Keratinocyte (primary cell): ENCODE measurements around the gene NDRG4. TPM values are rescaled to one million over a fixed set of nuclear protein-coding genes. Genes with fewer than 3 reads are reported as not detected.

Source experiments
- DNase-seq: peaks from one replicate; pipeline ENCODE4 v3.0.0-alpha.2; 2011; ENCODE audit warnings: low read depth, missing footprints, low spot score
- FAIRE-seq: peaks from 2 replicates; lab custom pipeline; 2011; peaks lifted over from hg19 to GRCh38; lab: Jason Lieb, UNC
- H2AFZ ChIP-seq: 2 replicates; pipeline ENCODE4 v1.6.0; 2012; ENCODE audit warnings: low read length, control low read depth, inconsistent platforms; ENCODE audit not compliant: control insufficient read depth
- H3K27ac ChIP-seq: 2 replicates; pipeline ENCODE4 v1.5.1; 2011; ENCODE audit warnings: low read length; ENCODE audit not compliant: control insufficient read depth, insufficient read depth
- H3K27me3 ChIP-seq: 3 replicates; pipeline ENCODE4 v1.6.0; 2011; ENCODE audit warnings: low read length; ENCODE audit not compliant: control insufficient read depth, insufficient read depth; ENCODE audit errors: extremely low read depth
- H3K36me3 ChIP-seq, 2 experiments: 2 replicates in 1 of 2; 3 replicates in 1 of 2; pipeline ENCODE4 v1.5.1; 2011; ENCODE audit warnings: low read length in 2 of 2, mild to moderate bottlenecking in 1 of 2; ENCODE audit not compliant: control insufficient read depth in 2 of 2, insufficient read depth in 2 of 2; ENCODE audit errors: extremely low read depth in 1 of 2
- H3K4me1 ChIP-seq: 3 replicates; pipeline ENCODE4 v1.5.1; 2011; ENCODE audit warnings: low read length; ENCODE audit not compliant: control insufficient read depth, insufficient read depth; ENCODE audit errors: extremely low read depth
- H3K4me2 ChIP-seq: 3 replicates; pipeline ENCODE4 v1.6.0; 2011; ENCODE audit warnings: low read depth, low read length; ENCODE audit not compliant: control insufficient read depth, insufficient read depth; ENCODE audit errors: extremely low read depth
- H3K4me3 ChIP-seq, 3 experiments: fragments of 200-600 bp in 1 of 3; sonication (generic) in 1 of 3; 2 replicates in 2 of 3; 3 replicates in 1 of 3; pipeline ENCODE4 v1.5.1; 2011 to 2016; ENCODE audit warnings: low read length in 3 of 3, mild to moderate bottlenecking in 3 of 3, control low read depth in 2 of 3, inconsistent platforms in 1 of 3, low read depth in 1 of 3, mixed read lengths in 1 of 3, mixed run types in 1 of 3, moderate library complexity in 1 of 3; ENCODE audit not compliant: control insufficient read depth in 2 of 3, insufficient read depth in 2 of 3; ENCODE audit errors: extremely low read depth in 1 of 3
- H3K79me2 ChIP-seq: 2 replicates; pipeline ENCODE4 v1.6.0; 2012; ENCODE audit warnings: low read length; ENCODE audit not compliant: control insufficient read depth, insufficient read depth
- H3K9ac ChIP-seq: 3 replicates; pipeline ENCODE4 v1.6.0; 2011; ENCODE audit warnings: low read length; ENCODE audit not compliant: control insufficient read depth, insufficient read depth; ENCODE audit errors: extremely low read depth
- H3K9me1 ChIP-seq: 3 replicates; pipeline ENCODE4 v1.6.0; 2011; ENCODE audit warnings: low read length; ENCODE audit not compliant: control insufficient read depth, insufficient read depth; ENCODE audit errors: extremely low read depth
- H3K9me3 ChIP-seq: 2 replicates; pipeline ENCODE4 v1.5.1; 2012; ENCODE audit warnings: low read depth, low read length; ENCODE audit not compliant: control insufficient read depth
- H4K20me1 ChIP-seq: 3 replicates; pipeline ENCODE4 v1.6.0; 2011; ENCODE audit warnings: low read length; ENCODE audit not compliant: control insufficient read depth, insufficient read depth; ENCODE audit errors: extremely low read depth
- EZH2 ChIP-seq: IDR thresholded peaks from one replicate; pipeline ENCODE4 v1.6.1; 2012; ENCODE audit warnings: inconsistent platforms, mild to moderate bottlenecking, low read length, moderate library complexity
- dilution Hi-C: fragments of 300-500 bp; cut with MboI; formaldehyde crosslinking; loops from one replicate; pipeline ENCODE4 v1.7.0; 2020; ENCODE audit warnings: low sequenced_read_pairs; ENCODE audit not compliant: extremely low pct_ligation_motif_present
- polyA plus RNA-seq, 5 experiments: library from polyadenylated mRNA; depleted of rRNA in 3 of 5; stranded (reverse) in 3 of 5; stranded (forward) in 1 of 5; unstranded in 1 of 5; fragments of >200 nt; gene quantifications; 1 replicate in 1 of 5; 2 replicates in 3 of 5; 3 replicates in 1 of 5; pipeline versions ENCODE4 v1.2.1 to v1.2.3, GENCODE V29; 2011 to 2012; ENCODE audit warnings: missing spikeins in 2 of 5, low read depth in 1 of 5, low replicate concordance in 1 of 5
- TF ChIP-seq, protein P1 (sequence below), 3 experiments: IDR thresholded peaks in 1 of 3; conservative IDR thresholded peaks in 1 of 3; optimal IDR thresholded peaks in 1 of 3; 2 replicates in 2 of 3; 3 replicates in 1 of 3; pipeline versions ENCODE3 to v1.5.1; 2011; ENCODE audit warnings: low read length in 3 of 3, mild to moderate bottlenecking in 3 of 3, moderate library complexity in 2 of 3, control low read depth in 1 of 3, inconsistent platforms in 1 of 3; ENCODE audit not compliant: insufficient read depth in 2 of 3; ENCODE audit errors: extremely low read depth in 1 of 3

Gene NDRG4
- polyA plus RNA-seq, 1 donor (not counting 4 experiments of a cell fraction or from before 2014, with no cell fraction given): 1.1 TPM

DNA sequence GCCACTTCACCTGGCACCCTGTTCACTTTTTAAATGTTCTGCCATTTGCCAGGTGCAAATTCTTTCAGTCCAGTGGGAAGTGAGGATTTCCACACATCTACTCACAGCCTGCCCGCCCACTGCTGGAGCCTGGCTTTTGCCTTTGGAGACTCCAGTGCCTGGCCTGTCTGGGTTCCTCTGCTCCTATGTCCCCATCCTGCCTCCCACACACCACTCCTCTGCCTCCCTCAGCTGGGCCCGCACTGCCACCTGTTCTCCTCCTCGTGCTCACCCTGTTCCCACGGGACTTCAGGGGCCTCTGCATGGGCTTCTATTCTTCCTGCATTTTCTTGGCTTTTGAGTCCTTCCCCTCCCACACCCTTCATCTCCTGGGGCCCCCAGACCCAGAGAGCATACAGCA lies 7.9 kb upstream of the NDRG4 start:
- Histone ChIP-seq H3K9me1 (no peaks in the 10 kb centered on the region), H3K4me3 (no peak overlapping the region), H3K36me3 (no peaks in the 10 kb centered on the region), H3K4me1 (no peaks in the 10 kb centered on the region), H3K27ac (no peak overlapping the region), H4K20me1 (no peaks in the 10 kb centered on the region), H3K79me2 (no peaks in the 10 kb centered on the region), H3K9me3 (no peaks in the 10 kb centered on the region), H3K27me3 (peaks cover 3% of the 10 kb centered on the region), H3K4me2 (no peak overlapping the region), H3K9ac (no peak overlapping the region), H2AFZ (no peak overlapping the region)
- no peak for FAIRE-seq
- TF ChIP-seq, protein P1, sequence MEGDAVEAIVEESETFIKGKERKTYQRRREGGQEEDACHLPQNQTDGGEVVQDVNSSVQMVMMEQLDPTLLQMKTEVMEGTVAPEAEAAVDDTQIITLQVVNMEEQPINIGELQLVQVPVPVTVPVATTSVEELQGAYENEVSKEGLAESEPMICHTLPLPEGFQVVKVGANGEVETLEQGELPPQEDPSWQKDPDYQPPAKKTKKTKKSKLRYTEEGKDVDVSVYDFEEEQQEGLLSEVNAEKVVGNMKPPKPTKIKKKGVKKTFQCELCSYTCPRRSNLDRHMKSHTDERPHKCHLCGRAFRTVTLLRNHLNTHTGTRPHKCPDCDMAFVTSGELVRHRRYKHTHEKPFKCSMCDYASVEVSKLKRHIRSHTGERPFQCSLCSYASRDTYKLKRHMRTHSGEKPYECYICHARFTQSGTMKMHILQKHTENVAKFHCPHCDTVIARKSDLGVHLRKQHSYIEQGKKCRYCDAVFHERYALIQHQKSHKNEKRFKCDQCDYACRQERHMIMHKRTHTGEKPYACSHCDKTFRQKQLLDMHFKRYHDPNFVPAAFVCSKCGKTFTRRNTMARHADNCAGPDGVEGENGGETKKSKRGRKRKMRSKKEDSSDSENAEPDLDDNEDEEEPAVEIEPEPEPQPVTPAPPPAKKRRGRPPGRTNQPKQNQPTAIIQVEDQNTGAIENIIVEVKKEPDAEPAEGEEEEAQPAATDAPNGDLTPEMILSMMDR (optimal IDR thresholded peaks at IDR 0.05 in 1 of 3, IDR thresholded peaks at IDR 0.05 in 1 of 3, conservative IDR thresholded peaks at IDR 0.05 in 1 of 3; ENCODE audit: extremely low read depth in 1 of 3, insufficient read depth in 2 of 3, low read length in 3 of 3): no peak
- no peak for TF ChIP-seq EZH2
- dilution Hi-C loops: no loop called here
- DNase-seq: no peak

DNA sequence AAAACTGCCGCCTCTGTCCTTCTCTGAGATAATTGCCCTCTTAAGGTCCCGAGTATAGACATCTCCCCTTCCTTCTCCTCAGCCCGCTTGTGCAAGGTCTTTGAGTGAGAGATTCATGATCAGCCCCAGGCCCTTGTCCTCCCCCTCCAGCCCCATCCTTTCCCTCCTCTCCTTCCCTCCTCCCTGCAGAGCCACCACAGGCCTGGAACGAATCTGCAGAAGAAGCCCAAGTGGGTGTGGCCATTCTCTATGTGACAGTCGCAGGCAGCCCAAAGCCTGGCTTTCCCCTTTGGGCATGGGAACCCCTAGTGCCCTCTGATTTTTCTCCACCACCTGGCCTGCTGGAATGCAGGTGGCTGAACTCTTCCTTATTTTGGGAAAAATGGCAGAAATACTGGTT lies 7.2 kb upstream of the NDRG4 start:
- DNase-seq (no peak), FAIRE-seq (no peak)
- Histone ChIP-seq H3K4me2 (no peak overlapping the region), H3K27ac (no peak overlapping the region), H3K27me3 (peaks cover 3% of the 10 kb centered on the region), H3K4me3 (no peak overlapping the region), H3K36me3 (no peaks in the 10 kb centered on the region), H3K79me2 (no peaks in the 10 kb centered on the region), H4K20me1 (no peaks in the 10 kb centered on the region), H3K4me1 (no peaks in the 10 kb centered on the region), H3K9me3 (no peaks in the 10 kb centered on the region), H2AFZ (no peak overlapping the region), H3K9ac (no peak overlapping the region), H3K9me1 (no peaks in the 10 kb centered on the region)
- TF ChIP-seq, protein P1 (optimal IDR thresholded peaks at IDR 0.05 in 1 of 3, IDR thresholded peaks at IDR 0.05 in 1 of 3, conservative IDR thresholded peaks at IDR 0.05 in 1 of 3; ENCODE audit: extremely low read depth in 1 of 3, insufficient read depth in 2 of 3, low read length in 3 of 3): no peak
- no peak for TF ChIP-seq EZH2
- dilution Hi-C loops: no loop called here
